Activated CD4-positive, alpha-beta memory T cell treated with anti-CD3 and anti-CD28 coated beads for 36 hours (primary cell): ENCODE data around the gene SH2D6. TPM values are rescaled to one million over a fixed set of nuclear protein-coding genes. Genes with fewer than 3 reads are reported as not detected.

Source experiments
- CTCF ChIA-PET: fragments of 350-600 bp; sonication (Branson Sonifier 250); formaldehyde crosslinking; loops from one replicate; lab custom pipeline; 2021; ENCODE audit warnings: antibody characterized with exemption, inconsistent platforms; lab: Charles Lee
- POLR2A ChIA-PET: fragments of 350-600 bp; sonication (Branson Sonifier 250); formaldehyde crosslinking; loops from one replicate; lab custom pipeline; 2021; ENCODE audit warnings: antibody characterized with exemption; lab: Charles Lee
- DNase-seq: peaks from one replicate; pipeline ENCODE4 v3.0.0-alpha.2; 2020
- H3K27ac Mint-ChIP-seq: one replicate; pipeline ENCODE4 v1.8.0; 2021; ENCODE audit warnings: mixed read lengths
- H3K27me3 Mint-ChIP-seq: one replicate; pipeline ENCODE4 v1.8.0; 2021; ENCODE audit warnings: mixed read lengths
- H3K36me3 Mint-ChIP-seq: one replicate; pipeline ENCODE4 v1.8.0; 2021; ENCODE audit warnings: mixed read lengths
- H3K4me1 Mint-ChIP-seq: one replicate; pipeline ENCODE4 v1.8.0; 2021; ENCODE audit warnings: low read depth, mixed read lengths
- H3K4me3 Mint-ChIP-seq: one replicate; pipeline ENCODE4 v1.8.0; 2021; ENCODE audit warnings: mild to moderate bottlenecking, mixed read lengths
- H3K9me3 Mint-ChIP-seq: one replicate; pipeline ENCODE4 v1.8.0; 2021; ENCODE audit warnings: mixed read lengths
- intact Hi-C: fragments of 100-400 bp; cut with micrococcal nuclease; formaldehyde crosslinking; loops from one replicate; pipeline ENCODE4 v1.15.1; 2023
- total RNA-seq, 2 experiments: library from RNA; stranded (reverse); gene quantifications; one replicate each; pipeline ENCODE4 v1.2.3, GENCODE V29; 2021

SH2D6 gene
- total RNA-seq, 2 experiments from 2014 or later: 0.65 to 1.4 TPM

- H3K4me3 Mint-ChIP-seq: no peak overlapping the region
- no peak overlapping the region for H3K27ac Mint-ChIP-seq
- intact Hi-C loops: no loop called here
- H3K4me1 Mint-ChIP-seq: peaks cover 4% of the 10 kb centered on the region
- H3K9me3 Mint-ChIP-seq: no peaks in the 10 kb centered on the region
- ChIA-PET POLR2A (no interaction called here), CTCF (interaction anchor here (0.6 to 1.0 kb wide), 3 partner anchors 38 to 177 kb away, joined by 3 to 4 read pairs (median 3); no protein-coding TSS in a partner anchor)
- no peak for DNase-seq
- no peaks in the 10 kb centered on the region for H3K27me3 Mint-ChIP-seq
- no peaks in the 10 kb centered on the region for H3K36me3 Mint-ChIP-seq
Observed at GRCh38 chr2:85445316-85446295, 27.1 kb downstream of the SH2D6 start.

DNA sequence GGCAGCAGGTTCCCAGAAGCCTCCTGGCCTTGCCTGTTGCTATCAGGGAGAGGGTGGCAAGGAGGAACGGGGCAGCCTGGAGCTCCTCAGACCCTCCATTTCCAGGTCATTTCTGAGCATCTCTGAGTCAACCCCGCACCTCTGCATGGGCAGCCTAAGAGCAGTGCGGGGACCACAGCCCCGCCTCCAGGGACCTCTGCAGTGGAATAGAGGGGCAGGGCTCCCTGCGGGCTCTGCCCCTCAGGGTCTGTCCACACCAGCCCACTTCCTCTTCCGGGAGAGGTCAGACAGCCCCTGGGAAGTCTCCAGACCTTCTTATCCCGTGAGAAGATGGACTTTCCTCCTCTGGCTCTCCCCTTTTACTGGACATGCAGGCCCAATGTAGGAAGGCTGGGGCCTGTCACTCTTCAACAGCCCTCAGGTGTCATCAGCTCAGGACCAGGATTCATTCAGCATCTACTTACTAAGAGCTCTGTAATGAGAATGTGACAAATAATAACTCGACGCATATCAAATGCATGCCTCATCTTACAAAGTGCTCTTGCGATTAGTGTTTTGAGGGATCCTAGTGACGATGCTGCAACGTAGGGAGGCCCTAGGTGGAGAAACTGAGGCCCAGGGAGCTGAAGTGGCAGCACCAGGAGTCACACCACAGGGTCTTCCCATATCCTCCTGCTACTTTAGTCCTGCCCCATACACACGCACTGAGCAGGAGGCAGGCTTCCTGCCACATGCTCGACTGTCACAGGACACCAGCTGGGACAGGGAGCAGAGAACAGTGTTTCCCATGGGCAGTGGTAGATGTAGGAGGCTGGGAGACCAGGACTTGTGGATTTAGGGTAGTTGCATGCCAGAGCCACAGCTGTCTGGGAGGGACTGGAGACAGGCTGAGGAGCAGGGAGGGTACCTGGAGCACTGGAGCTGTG is 28.0 kb downstream of the SH2D6 start:
- POLR2A ChIA-PET: interaction anchor here (0.9 kb wide), 1 partner anchor 18 kb away, joined by 3 read pairs; no protein-coding TSS in a partner anchor
- no peak overlapping the region for H3K4me3 Mint-ChIP-seq
- H3K4me1 Mint-ChIP-seq: no peaks in the 10 kb centered on the region
- H3K9me3 Mint-ChIP-seq: no peaks in the 10 kb centered on the region
- no peaks in the 10 kb centered on the region for H3K27me3 Mint-ChIP-seq
- CTCF ChIA-PET: interaction anchor here (0.6 to 0.8 kb wide), 2 partner anchors 105 to 176 kb away, joined by 3 to 4 read pairs; no protein-coding TSS in a partner anchor
- H3K36me3 Mint-ChIP-seq: no peaks in the 10 kb centered on the region
- no peak overlapping the region for H3K27ac Mint-ChIP-seq
- intact Hi-C loops: no loop called here
- no peak for DNase-seq

- Mint-ChIP-seq H3K36me3 (no peaks in the 10 kb centered on the region), H3K9me3 (no peaks in the 10 kb centered on the region), H3K27ac (no peak overlapping the region)
Observed at GRCh38 chr2:85447222-85447585, 28.7 kb downstream of the SH2D6 start.

DNA sequence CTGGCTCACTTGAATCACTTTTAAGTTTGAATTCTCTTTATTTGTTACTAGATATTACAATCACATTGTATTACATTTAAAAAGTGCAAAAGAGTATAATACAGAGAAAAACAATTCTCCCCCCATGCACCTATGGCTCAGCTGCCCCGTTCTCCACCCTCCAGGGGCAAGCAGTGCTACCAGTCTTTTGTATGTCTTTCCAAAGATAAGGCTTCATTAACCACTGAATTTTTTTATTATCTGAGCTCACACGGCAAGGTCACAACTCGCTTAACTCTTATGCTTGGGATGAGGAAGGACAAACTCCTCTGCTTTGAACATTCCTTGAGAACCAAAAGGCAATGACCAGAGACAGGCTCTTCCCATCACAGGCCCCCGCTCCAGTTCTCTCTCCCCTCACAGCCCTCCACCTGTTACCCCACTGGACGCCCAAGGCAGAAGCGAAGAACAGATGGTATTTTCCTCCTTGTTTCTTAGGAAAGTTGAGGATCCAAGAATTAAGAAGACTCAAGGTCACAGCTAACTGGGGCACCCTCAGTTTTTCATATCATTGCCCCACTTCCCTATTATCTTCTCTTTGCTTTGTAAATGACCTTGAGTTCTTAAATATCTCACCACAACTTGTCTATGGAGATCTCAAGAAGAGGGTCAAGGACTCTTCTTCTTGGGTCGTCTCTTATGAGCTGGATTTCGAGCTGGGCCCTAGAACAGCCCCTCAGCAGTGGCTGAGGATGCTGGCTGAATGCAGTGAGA is 30.1 kb downstream of the SH2D6 start:
- no peak overlapping the region for H3K4me3 Mint-ChIP-seq
- H3K36me3 Mint-ChIP-seq: no peaks in the 10 kb centered on the region
- no peaks in the 10 kb centered on the region for H3K4me1 Mint-ChIP-seq
- no peak overlapping the region for H3K27ac Mint-ChIP-seq
- ChIA-PET CTCF (interaction anchor here (1.5 kb wide), 1 partner anchor 103 kb away, joined by 5 read pairs; no protein-coding TSS in a partner anchor), POLR2A (interaction anchor here (0.9 to 1.6 kb wide), 2 partner anchors 10 to 103 kb away, joined by 3 to 5 read pairs; no protein-coding TSS in a partner anchor)
- no peaks in the 10 kb centered on the region for H3K9me3 Mint-ChIP-seq
- H3K27me3 Mint-ChIP-seq: no peaks in the 10 kb centered on the region
- DNase-seq: no peak
- intact Hi-C loops: no loop called here

More at GRCh38 chr2:85447222-85447585, 28.7 kb downstream of the SH2D6 start:
- Mint-ChIP-seq H3K27me3 (no peaks in the 10 kb centered on the region), H3K4me3 (no peak overlapping the region), H3K4me1 (no peaks in the 10 kb centered on the region)
- intact Hi-C loops: no loop called here
- ChIA-PET CTCF (no interaction called here), POLR2A (interaction anchor here (0.9 kb wide), 1 partner anchor 17 kb away, joined by 3 read pairs; no protein-coding TSS in a partner anchor)
- no peak for DNase-seq

DNA sequence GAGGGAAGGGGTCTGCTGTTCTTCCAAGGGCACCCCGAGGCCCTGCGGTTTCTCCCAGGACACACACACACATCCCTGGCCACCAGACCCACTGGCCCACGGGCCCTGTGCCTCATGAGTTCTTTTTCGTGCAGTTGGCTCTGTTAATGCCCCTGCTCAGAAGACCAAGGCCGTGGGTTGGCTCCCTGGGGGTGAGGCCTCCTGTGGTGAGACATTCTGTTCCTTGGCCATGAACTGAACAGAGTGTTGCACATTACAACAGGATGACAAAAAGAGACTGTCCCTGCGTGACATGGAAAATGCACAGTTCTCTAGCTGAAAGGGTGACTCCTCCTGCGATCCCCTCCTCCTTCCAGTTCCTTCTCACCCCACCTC is 30.7 kb downstream of the SH2D6 start:
- Mint-ChIP-seq H3K4me3 (no peak overlapping the region), H3K4me1 (no peaks in the 10 kb centered on the region), H3K36me3 (no peaks in the 10 kb centered on the region), H3K27me3 (no peaks in the 10 kb centered on the region), H3K9me3 (no peaks in the 10 kb centered on the region), H3K27ac (no peak overlapping the region)
- intact Hi-C loops: no loop called here
- ChIA-PET POLR2A (interaction anchor here (0.9 to 1.6 kb wide), 2 partner anchors 11 to 103 kb away, joined by 3 to 5 read pairs; no protein-coding TSS in a partner anchor), CTCF (interaction anchor here (1.5 kb wide), 1 partner anchor 103 kb away, joined by 5 read pairs; no protein-coding TSS in a partner anchor)
- no peak for DNase-seq

DNA sequence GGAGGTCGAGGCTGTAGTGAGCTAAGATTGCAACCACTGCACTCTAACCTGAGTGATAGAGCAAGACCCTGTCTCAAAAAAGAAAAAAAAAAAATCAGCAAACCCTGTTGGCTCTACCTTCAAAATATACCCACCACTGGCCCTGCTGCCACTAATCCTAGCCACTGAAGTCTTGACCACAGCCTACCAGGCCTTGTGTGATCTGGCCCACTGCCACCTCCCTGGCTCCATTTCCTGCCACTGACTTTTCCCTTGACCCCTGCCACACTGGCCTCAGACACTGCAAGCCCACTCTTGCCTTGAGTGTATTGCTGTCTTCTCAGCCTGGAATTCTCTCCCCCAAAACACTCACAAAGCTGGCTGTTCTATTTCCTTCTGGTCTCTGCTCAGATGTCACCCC is 33.7 kb downstream of the SH2D6 start:
- POLR2A ChIA-PET: interaction anchor here (0.5 kb wide), 1 partner anchor 213 kb away, joined by 3 read pairs; no protein-coding TSS in a partner anchor
- Mint-ChIP-seq H3K9me3 (no peaks in the 10 kb centered on the region), H3K4me1 (no peaks in the 10 kb centered on the region), H3K27me3 (no peaks in the 10 kb centered on the region), H3K4me3 (no peak overlapping the region), H3K36me3 (no peaks in the 10 kb centered on the region), H3K27ac (no peak overlapping the region)
- intact Hi-C loops: no loop called here
- DNase-seq: no peak
- CTCF ChIA-PET: interaction anchor here (1.0 kb wide), 1 partner anchor 31 kb away, joined by 3 read pairs; no protein-coding TSS in a partner anchor

DNA sequence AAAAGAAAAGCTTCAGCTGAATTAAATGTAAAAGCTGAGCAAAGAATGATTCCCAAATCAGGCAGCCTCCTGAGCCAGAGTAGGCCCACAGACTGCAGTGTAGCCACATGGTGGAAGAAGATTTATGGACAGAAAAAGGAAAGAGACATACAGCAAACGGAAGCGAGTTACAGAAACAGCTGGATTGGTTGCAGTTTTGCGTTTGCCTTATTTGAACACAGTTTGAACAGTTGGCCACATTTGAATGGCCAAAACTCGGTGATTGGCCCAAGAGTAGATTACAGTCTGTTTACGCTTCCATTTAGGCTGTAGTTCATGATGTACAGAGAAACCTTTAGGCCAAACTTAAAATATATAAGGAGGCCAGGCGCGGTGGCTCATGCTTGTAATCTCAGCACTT is 35.1 kb downstream of the SH2D6 start:
- intact Hi-C loops: no loop called here
- CTCF ChIA-PET: no interaction called here
- H3K9me3 Mint-ChIP-seq: no peaks in the 10 kb centered on the region
- no peak overlapping the region for H3K27ac Mint-ChIP-seq
- H3K4me1 Mint-ChIP-seq: no peaks in the 10 kb centered on the region
- POLR2A ChIA-PET: no interaction called here
- H3K27me3 Mint-ChIP-seq: no peaks in the 10 kb centered on the region
- no peak overlapping the region for H3K4me3 Mint-ChIP-seq
- no peaks in the 10 kb centered on the region for H3K36me3 Mint-ChIP-seq
- DNase-seq: no peak

DNA sequence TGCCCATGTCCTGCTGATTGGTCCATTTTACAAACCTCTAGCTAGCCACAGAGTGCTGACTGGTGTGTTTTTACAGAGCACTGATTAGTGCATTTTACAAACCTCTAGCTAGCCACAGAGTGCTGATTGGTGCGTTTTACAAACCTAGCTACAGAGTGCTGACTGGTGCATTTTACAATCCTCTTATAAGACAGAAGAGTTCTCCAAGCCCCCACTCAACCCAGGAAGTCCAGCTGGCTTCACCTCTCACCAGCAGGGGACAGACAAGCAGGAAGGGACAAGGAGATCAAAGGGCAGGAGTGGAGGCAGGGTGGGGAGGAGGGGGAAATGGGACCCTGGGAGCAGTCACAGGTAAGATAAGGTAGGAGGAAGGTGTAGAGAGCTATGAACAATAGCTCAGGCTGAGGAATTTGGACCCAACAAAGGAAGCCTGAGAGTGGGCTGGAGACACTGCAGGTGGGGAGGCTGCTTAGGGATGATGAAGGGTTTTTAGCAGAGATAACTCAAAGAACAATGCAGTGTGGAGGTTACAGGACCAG is 37.1 kb downstream of the SH2D6 start:
- H3K4me3 Mint-ChIP-seq: no peak overlapping the region
- POLR2A ChIA-PET: no interaction called here
- CTCF ChIA-PET: no interaction called here

GRCh38 chr2:85457043-85457442 is 38.5 kb downstream of the SH2D6 start:
- Mint-ChIP-seq H3K4me1 (no peaks in the 10 kb centered on the region), H3K9me3 (no peaks in the 10 kb centered on the region), H3K36me3 (no peaks in the 10 kb centered on the region), H3K4me3 (no peak overlapping the region), H3K27ac (no peak overlapping the region), H3K27me3 (no peaks in the 10 kb centered on the region)
- DNase-seq: no peak
- intact Hi-C loops: no loop called here
- CTCF ChIA-PET: no interaction called here
- POLR2A ChIA-PET: no interaction called here

More for the DNA sequence above, 37.1 kb downstream of the SH2D6 start:
- Mint-ChIP-seq H3K27me3 (no peaks in the 10 kb centered on the region), H3K27ac (no peak overlapping the region), H3K4me1 (no peaks in the 10 kb centered on the region), H3K9me3 (no peaks in the 10 kb centered on the region), H3K36me3 (no peaks in the 10 kb centered on the region)
- intact Hi-C loops: no loop called here
- DNase-seq: no peak

DNA sequence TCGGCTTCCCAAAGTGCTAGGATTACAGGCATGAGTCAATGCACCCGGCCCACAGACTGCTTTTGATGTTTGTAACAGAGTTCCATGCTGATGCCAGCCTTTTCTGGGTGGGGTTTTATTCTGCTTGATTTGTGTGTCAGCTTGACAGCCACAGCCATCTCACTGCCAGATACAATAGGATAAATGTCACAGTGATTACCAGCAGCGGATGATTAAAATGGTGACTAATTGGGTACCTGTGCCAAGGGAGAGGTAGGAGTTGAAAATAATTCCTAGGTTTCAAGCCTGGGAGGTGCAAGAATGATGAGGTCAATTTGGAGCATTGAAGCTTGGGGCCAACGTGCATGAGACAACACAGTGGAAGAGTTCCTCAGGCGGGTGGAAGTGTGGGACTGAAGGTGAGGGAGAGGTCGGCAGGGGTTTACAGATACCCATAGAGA is 39.4 kb downstream of the SH2D6 start:
- intact Hi-C loops: no loop called here
- no peak overlapping the region for H3K4me3 Mint-ChIP-seq
- CTCF ChIA-PET: no interaction called here
- H3K27me3 Mint-ChIP-seq: no peaks in the 10 kb centered on the region
- no peak overlapping the region for H3K27ac Mint-ChIP-seq
- no peak for DNase-seq
- H3K36me3 Mint-ChIP-seq: no peaks in the 10 kb centered on the region
- H3K4me1 Mint-ChIP-seq: no peaks in the 10 kb centered on the region
- no peaks in the 10 kb centered on the region for H3K9me3 Mint-ChIP-seq
- POLR2A ChIA-PET: no interaction called here
